ENCODE data around the gene CLRN1.

The CLRN1 gene

GRCh38 chr3:150965436-150965835, 7.1 kb downstream of the CLRN1 start:
- no peak for TF ChIP-seq CTCF (IDR thresholded peaks at IDR 0.05; ENCODE audit: extremely low read depth, insufficient read depth, missing control alignments)
- in situ Hi-C loops (cut with MboI; ENCODE audit: low pct_unique_long_range_greater_than_20kb, low sequenced_read_pairs, unreplicated experiment), result no loop called here
- no peak for DNase-seq (ENCODE audit: low spot score)

DNA sequence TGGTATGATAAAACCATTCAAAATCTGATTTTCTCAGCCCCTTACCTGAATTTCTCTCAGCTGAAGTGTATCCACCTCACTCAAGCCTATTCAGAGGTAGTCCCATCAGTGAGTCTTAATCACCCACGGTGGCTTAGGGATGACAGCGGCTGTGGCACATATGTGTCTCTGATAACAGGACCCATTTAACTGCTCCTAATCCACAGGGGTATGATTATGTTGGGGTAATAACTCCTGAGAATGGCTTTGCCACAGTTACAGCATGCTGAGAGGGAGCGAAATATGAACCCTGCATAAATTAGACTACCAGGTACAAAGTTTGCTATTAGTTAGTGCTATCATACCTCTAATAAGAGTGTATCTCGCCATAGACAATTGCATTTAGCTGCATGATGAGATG, 10.6 kb downstream of the CLRN1 start:
- no peak for DNase-seq (ENCODE audit: low spot score)
- in situ Hi-C loops (cut with MboI; ENCODE audit: low pct_unique_long_range_greater_than_20kb, low sequenced_read_pairs, unreplicated experiment), result no loop called here
- TF ChIP-seq CTCF (IDR thresholded peaks at IDR 0.05; ENCODE audit: extremely low read depth, insufficient read depth, missing control alignments), result no peak

DNA sequence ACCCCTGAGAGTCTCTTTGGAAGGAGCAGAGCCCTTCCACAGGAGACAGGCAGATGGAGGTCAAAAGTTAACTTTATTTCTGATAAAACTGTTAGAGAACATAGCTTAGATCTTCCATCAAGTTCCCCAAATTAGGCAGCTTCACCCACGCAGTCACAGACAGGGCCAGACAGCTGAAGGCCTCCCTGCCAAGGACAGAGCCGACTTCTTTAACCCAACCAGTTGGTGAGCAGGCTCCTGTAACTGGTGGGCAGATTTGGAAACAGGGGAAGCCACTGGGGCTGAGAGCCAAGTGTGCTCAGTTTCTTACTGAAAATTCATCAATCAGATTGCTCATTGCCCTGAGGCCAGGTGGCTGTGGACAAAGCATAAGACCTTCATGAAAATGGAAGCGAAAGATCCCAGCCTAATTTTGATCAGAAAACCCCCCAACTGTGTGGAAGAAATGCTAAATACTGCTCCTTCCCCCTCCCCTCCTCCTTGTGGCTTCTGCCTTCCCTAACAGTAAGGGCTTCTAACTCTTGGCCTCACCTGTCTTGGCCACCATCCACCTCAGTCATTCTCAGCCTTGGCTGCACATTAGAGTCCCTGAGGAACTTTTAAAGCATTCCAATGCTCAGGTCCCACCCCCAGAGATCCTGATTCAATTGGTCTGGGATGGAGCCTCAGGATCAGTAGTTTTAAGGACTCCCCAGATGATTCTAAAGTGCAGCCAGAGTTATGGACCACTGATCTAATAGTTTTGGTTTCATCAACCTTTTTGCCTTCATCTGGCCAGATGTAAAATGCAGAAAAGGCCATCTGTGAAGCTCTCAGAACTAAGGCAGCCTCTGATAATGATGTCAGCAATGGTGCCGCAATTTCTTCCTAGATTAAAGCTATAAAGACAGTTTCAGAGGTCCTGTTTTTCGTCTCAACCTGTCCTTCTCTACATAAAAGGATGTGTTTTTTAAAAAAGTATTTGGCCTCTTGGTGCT, 11.5 kb downstream of the CLRN1 start:
- in situ Hi-C loops (cut with MboI; ENCODE audit: low pct_unique_long_range_greater_than_20kb, low sequenced_read_pairs, unreplicated experiment), result no loop called here
- TF ChIP-seq CTCF (IDR thresholded peaks at IDR 0.05; ENCODE audit: extremely low read depth, insufficient read depth, missing control alignments), result no peak
- no peak for DNase-seq (ENCODE audit: low spot score)

GRCh38 chr3:150958683-150959082, 13.8 kb downstream of the CLRN1 start:
- DNase-seq (ENCODE audit: low spot score), result no peak
- in situ Hi-C loops (cut with MboI; ENCODE audit: low pct_unique_long_range_greater_than_20kb, low sequenced_read_pairs, unreplicated experiment), result no loop called here
- no peak for TF ChIP-seq CTCF (IDR thresholded peaks at IDR 0.05; ENCODE audit: extremely low read depth, insufficient read depth, missing control alignments)

- in situ Hi-C loops (cut with MboI; ENCODE audit: low pct_unique_long_range_greater_than_20kb, low sequenced_read_pairs, unreplicated experiment), result no loop called here
- no peak for DNase-seq (ENCODE audit: low spot score)
These were observed 16.2 kb downstream of the CLRN1 start for GRCh38 chr3:150956376-150956775.

GRCh38 chr3:150951923-150952322, 20.6 kb downstream of the CLRN1 start:
- TF ChIP-seq CTCF (IDR thresholded peaks at IDR 0.05; ENCODE audit: extremely low read depth, insufficient read depth, missing control alignments), result no peak
- DNase-seq (ENCODE audit: low spot score), result no peak
- in situ Hi-C loops (cut with MboI; ENCODE audit: low pct_unique_long_range_greater_than_20kb, low sequenced_read_pairs, unreplicated experiment), result no loop called here

More at GRCh38 chr3:150956376-150956775, 16.2 kb downstream of the CLRN1 start:
- TF ChIP-seq CTCF (IDR thresholded peaks at IDR 0.05; ENCODE audit: extremely low read depth, insufficient read depth, missing control alignments), result no peak
